Ureter (tissue), 1 donor: Measurements from ENCODE around the gene SEBOX. TPM values are rescaled to one million over a fixed set of nuclear protein-coding genes. Genes with fewer than 3 reads are reported as not detected.
A peak's percentile ranks its signal among the peaks of the same experiment; 100 is the strongest.

ENCODE experiments used
- DNase-seq: peaks from one replicate; pipeline ENCODE4 v3.0.0-alpha.2; 2020; ENCODE audit warnings: low spot score
- total RNA-seq: library from RNA; stranded (reverse); gene quantifications from one replicate; pipeline ENCODE4 v1.2.4, GENCODE V29; 2023
- donor health status: DM: yes; HTN: yes; CAD: no.

Gene SEBOX
- total RNA-seq, 1 donor from 2014 or later = not detected

DNA sequence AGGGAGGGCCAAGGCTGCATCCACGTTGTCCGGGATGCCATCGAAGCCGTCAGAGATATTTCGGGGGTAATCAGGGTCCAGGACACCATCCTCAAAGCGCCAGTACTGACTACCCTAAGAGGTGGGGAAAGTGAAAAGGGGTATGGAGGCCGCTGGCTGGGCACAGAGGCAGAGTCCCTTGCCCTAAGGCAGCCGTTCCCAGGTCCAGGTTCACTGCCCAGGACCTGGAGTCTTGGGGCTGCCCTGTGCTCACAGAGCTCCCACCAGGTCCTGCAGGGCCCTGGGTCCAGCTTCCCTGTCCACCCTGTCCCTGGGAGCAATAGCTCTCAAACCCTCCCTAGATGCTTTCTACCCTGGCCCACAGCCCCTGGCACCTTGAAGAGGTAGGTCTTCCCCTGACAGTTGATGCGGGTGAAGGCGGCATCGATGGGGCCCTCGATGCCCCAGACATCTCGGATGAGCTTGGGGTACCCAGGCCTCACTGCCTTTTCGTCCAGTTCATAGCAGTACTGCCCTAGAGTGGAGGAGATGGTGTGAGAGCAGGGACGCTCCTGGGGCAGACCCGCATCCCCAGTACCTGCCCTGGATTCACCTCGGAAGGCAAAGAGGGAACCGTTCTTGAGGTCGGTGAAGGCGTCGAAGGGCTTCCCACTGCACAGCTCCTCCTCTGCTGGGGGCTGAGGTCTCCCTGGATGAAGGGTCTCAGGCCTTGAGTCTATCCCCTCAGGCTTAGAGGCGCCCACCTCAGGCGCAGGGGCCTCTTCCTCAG, 4.1 kb upstream of the SEBOX start:
- DNase-seq = no peak

GRCh38 chr17:28368306-28368831, 3.4 kb upstream of the SEBOX start:
- no peak for DNase-seq

- no peak for DNase-seq
Observed at GRCh38 chr17:28367641-28368305, 2.8 kb upstream of the SEBOX start.

GRCh38 chr17:28366605-28367004, 1.6 kb upstream of the SEBOX start:
- no peak for DNase-seq

- DNase-seq = no peak
Observed at GRCh38 chr17:28365487-28365886, 488 bp upstream of the SEBOX start.

DNA sequence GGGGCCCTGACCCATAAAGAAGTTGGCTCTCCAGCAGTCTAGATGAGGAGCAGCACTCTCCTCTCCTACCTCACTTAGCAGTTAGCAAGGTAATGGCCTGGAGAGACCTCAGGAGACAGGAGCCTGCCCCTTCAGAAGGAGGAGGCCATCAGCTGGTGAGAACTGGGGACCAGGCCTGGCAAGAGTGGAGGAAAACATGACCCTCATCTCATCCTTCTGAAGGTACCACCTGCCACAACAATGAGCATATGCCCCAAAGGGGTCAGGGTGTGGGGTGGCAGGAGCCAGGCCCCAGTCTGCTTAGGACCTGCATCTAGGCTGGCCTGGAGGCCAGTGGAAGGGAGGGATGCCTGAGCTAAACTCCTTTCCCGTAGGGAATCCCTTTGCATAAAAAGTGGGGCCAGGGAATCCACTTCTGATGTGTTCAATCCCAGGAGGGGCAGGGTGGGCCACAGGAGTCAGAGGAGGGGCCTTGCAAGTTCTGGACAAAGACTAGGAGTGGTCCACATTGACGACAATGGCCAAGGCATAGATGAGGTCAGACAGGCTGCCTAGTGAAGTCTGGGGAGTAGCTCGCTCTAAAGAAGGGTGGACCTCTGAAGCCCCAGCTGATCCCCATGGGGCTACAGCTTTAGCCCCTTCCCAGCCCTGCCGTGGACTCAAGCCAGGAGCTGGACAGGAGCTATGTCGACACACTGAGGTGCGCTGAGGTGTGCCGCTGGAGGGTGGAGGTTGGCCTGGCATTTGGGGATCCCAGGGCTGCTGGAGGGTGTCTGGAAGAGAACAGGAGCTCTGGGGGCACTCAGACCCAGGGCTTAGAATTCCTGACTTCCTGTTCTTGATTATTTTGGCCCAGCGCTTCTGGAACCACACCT, 986 bp downstream of the SEBOX start:
- DNase-seq = no peak

DNA sequence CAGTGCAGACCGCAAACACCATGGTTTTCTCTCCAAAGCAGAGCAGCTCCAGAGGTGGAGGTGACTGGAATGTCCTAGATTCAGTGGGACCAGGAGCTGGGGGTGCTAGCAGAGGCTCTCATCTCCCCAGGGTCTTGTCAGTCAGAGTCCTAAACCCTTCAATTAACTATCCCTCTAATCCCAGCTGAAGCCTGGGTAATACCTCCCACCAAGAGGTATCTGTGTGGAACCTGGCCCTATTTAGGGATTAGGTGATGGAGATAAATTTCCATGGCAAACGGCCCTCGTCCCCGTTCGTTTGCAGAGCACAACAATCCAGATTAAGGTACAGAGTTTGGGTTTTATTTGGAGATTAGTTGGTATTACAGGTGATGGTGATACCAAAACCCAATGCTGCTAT, 1.8 kb downstream of the SEBOX start:
- no peak for DNase-seq

DNA sequence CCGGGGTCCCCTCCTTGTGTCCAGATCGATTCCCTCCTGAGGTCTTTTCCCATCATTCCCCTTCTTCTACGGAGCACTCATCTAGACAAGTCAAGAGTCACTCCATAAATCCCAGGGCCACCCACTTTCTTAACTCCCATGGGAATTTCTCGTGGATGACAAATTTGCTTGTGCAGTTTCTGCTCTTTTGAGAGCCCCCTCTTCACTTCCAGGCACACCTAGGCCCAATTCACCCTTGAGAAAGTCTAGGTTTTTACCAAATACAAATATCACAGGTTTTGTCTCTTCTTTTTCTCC, 7.2 kb downstream of the SEBOX start:
- DNase-seq = no peak

DNA sequence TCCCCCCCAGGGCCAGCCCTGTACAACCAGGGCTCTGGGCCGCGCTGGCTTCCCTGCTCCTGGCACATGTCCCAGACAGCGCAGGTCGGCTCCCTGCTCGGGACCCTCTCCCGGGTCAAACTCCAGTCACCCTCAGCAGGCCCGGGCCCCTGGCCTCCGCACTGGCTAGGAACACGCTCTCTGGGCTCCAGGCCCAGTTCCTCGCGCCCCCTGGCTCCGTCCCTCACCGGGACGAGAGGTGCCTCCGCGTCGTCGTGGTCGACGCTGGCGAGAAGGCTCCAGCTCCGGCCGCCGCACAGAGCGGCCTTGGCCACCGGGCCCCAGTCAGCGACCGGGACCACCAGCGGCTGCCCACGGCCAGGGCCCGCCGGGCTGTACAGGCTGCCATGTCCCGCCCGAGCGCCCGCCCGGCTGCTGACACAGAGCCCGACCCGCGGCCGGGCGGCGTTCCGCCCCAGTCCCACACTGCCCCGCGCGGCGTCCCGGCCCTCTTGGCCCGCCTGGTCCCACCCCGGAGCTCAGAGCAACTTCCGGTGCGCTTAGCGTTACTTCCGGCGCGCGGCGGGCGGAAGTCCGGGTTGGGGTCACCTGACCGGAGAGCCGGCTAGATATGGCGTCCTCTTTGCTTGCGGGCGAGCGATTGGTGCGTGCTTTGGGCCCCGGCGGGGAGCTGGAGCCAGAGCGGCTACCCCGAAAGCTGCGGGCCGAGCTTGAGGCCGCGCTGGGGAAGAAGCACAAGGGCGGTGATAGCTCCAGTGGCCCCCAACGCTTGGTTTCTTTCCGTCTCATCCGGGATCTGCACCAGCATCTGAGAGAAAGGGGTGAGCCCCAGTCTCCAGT, 7.7 kb downstream of the SEBOX start, which contains the start of gene POLDIP2:
Gene POLDIP2, minus strand, starts transcription at position 467 of the 840 bp plus-strand sequence. Its CDS starts 79 bp downstream, at position 388.
- peak; percentile 97 for DNase-seq

GRCh38 chr17:28350271-28350670, 14.7 kb downstream of the SEBOX start:
- DNase-seq = no peak

DNA sequence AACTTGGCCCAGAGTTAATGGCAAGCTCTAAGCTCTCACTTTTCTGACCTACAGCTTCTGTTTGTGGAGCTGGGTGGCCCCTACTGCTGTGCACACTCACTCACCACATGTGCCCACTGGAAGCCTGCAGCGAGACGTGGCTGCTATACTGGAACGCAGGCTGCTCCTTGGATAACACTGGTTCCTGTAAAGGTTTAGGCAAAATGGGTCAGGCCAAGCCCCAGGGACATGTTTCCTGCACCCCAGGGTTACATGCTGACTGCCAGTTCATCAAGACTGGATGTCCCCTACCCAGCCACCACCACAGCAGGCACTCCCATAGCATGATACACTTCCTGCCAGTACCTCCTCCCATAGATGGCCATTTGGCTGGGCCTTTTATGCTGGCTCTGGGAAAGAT, 16.0 kb downstream of the SEBOX start:
- DNase-seq = no peak

DNA sequence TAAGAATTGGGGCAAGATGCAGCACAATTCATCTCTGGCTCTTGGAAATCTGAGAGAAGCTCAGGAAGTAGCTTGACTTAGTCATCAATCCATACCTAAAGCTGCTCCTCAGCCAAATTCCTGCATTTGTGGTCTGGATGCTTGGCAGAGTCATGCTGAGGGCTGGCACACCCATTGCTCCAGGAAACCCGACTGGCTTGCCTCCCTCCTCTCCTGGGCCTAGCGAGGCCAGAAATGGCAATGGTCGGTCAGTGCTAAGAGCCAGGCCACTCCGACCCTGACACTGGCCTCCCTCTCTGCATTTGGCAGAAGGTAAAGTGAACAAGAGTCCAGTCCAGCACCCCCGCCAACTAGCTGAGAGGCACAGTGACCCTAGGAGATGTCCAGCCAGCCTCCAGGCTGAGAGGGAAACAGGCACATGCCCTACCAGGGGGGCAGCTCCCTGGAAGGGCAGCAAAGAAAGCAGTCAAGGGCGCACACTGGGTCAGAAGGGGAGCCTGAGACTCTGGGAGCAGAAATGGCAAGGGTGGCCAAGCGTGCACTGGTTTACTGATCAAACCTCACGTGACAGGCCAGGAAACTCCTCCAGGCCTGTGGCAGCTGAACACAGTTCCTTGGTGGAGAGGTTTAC, 17.6 kb downstream of the SEBOX start:
- DNase-seq = no peak

- no peak for DNase-seq
Observed at GRCh38 chr17:28346746-28347246, 18.2 kb downstream of the SEBOX start.

DNA sequence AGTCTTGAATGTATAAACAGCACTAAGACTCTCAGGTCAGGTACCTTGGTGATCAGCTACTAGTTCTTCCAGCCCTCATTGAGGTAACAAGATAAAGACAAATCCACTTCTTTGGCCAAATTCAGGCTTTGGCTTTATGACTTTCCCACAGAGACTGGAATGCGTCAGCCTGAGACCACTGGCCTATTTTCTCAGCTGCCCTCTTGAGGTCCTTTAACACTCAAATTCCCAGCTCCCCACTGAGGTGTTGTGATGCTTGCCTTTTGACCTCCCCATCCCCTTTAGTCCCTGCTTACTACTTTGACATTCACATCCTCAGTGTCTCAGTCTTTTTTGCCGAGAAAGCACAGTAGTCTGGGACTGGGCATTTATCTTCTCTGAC, 18.8 kb downstream of the SEBOX start:
- DNase-seq = no peak

GRCh38 chr17:28345419-28346198, 19.4 kb downstream of the SEBOX start:
- DNase-seq = no peak

GRCh38 chr17:28344435-28344901, 20.5 kb downstream of the SEBOX start:
- no peak for DNase-seq

- DNase-seq = no peak
Observed at GRCh38 chr17:28344011-28344410, 21.0 kb downstream of the SEBOX start.

DNA sequence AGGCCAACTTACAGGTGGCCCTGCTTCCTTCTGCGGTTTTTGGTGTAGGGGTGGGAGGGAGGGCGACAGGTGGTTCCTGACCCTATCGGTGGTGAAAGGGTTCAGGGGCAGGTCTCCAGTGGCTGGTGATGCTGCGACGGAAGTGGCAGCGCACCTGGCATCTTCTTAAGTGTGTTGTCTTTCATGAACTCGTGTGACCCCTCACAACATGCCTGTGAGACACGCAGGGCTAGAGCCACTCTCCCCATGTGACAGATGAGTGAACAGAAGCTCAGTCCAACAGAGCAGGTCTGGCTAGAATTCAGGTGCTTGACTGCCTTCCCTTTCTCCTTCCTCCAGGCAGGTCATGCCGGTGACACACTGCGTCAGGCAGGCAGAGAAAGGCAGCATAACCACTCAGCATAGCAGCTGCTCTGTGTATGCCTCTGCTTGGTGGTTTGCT, 21.5 kb downstream of the SEBOX start:
- DNase-seq = no peak

- no peak for DNase-seq
Observed at GRCh38 chr17:28342313-28342712, 22.7 kb downstream of the SEBOX start.

DNA sequence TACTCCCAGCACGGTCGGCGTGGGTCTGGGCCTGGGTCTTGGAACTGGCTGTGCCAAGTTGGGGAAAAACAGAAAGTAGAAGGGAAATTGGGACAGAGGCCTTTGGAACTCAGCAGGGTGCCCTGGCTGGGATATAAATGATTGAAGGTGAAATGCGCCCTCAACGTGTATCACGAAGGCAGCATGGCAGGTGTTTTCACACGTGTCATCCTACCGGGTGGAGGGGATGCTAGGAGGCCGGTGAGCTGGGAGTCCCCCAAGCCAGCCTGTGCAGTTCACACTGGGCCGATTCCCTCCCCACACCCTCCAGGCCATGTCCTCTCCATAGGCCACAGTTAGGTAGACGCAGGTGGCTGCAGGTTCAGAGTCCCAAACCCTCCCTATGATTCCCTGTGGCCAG, 23.5 kb downstream of the SEBOX start:
- DNase-seq = no peak
